Stimulated activated CD8-positive, alpha-beta memory T cell treated with anti-CD3 and anti-CD28 coated beads, Interleukin-15, amount 100 ng/mL, for 4 hours (primary cell): Measurements from ENCODE around the gene FMN2.
"Not testable (repeated sequence)": the region's sequence is repeated elsewhere in the genome, so short reads cannot be mapped to it uniquely, and the experiment has no call there.

Experiments used
- DNase-seq, 2 donors: peaks; one replicate each; pipeline ENCODE4 v3.0.0-alpha.2; 2020; ENCODE audit warnings: low read depth in 2 of 2

FMN2 gene

GRCh38 chr1:240310226-240310925 is 218.7 kb downstream of the FMN2 start:
- no peak for DNase-seq

DNA sequence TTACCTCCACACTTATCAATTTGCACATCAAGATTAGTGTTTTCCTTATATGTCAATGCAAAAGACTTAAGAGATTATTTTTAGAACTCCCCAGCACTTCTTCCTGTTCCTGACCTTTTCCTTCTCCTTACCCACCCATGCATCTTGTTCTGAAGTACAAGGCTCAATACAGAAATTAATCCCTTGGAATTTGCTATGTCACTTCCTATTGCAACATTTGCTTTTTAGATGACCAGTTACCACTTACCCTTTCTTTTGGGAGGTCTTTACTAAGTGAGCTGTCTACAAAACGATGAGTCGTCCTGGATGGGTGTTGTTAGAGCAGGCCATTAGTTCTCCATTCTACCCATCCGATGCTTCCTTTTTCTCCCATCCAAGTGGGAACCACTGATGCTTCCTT is 221.2 kb downstream of the FMN2 start:
- DNase-seq = no peak

GRCh38 chr1:240314845-240315801 is 223.4 kb downstream of the FMN2 start:
- DNase-seq = no peak

DNA sequence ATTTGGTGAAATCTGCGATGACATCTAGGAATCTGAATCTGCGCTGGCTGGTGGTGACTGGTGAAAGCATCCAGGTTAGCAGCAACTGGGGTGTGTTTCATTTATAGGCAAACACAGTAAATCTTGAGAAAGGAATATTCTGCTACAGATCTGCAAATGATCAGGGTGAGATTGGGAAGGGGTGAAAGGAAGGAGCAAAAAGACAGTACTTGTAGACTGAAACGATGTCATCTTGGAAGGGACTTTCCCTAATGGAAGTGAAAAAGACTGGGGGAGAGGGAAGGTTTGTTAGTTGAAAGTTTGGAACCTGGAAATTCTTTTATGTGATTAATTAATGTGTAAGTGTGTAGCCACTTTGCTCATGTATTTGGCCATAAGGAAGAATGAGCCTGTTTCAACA is 228.3 kb downstream of the FMN2 start:
- DNase-seq = no peak

- no peak for DNase-seq
Observed at GRCh38 chr1:240320659-240321058, 229.0 kb downstream of the FMN2 start.

DNA sequence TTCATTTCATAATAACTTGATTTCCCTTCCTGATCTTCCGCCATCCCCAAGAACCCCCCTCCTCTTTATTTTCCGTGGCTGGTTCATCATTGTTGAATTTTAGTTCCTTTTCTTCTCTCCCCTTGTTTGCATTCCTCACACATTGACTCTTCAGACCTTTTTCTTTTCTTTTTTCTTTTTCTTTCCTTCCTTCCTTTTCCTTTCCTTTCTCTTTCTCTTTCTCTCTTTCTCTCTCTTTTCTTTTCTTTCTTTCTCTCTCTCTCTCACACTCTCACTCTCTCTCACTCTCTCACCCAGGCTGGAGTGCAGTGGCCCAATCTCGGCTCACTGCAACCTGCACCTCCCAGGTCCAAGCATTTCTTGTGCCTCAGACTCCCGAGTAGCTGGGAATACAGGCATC is 231.3 kb downstream of the FMN2 start:
- no peak for DNase-seq

DNA sequence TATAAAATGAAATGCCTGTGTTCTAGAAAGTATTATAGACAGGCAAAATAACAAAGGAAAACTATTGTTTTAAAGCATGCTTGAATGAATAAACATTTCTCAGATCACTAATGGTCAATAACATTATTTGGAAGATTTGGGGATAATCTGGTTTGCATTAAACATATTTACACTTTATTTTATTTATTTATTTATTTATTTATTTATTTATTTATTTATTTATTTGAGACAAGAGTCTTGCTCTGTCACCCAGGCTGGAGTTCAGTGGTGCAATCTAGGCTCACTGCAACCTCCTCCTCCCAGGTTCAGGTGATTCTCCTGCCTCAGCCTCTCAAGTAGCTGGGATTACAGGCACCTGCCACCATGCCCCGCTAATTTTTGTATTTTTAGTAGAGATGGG is 236.7 kb downstream of the FMN2 start:
- not testable (repeated sequence) for DNase-seq

GRCh38 chr1:240329443-240329842 is 237.8 kb downstream of the FMN2 start:
- no peak for DNase-seq

- DNase-seq = no peak
Observed at GRCh38 chr1:240332672-240333071, 241.0 kb downstream of the FMN2 start.

GRCh38 chr1:240337781-240338180 is 246.1 kb downstream of the FMN2 start:
- DNase-seq = no peak

GRCh38 chr1:240338837-240339236 is 247.2 kb downstream of the FMN2 start:
- no peak for DNase-seq

DNA sequence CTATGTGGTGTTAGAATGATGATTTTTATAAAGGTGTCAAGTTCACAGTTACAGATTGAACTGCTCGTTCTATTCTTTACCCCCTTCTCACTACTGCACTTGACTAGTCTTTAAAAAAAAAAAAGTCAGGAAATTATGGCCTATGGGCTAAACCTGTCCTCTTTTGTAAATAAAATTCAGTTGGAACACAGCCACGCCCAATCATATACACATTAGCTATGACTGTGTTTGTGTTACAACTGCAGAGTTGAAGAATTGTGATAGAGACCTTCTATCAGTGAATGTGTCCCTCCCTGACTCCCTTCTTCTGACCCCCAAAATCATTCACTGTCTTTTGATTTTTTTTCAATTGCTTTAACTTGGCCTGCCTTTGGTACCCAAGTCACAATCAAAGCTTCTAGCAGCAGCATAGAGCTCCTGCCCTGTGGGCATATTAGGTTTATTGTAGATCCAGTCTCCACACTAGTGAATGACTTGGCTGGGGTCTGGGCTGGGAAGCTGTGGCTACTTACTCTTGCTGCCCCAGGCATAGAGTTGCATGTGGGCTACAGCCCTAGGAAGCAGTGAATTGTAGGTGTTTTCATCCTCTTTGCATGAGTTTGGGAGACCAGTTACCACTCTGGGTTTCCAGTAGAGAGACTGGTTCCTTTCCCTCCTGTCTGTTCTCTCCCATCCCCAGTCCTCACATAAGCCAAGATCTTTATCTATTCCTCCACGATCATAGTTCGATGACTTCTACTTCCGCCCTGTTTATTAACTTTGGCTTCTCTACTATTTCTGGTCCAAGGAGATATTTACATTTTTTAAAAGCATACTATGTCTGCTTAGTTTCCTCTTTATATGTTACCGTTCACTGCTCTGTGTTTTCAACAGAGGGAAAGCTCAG is 249.9 kb downstream of the FMN2 start:
- DNase-seq = no peak

DNA sequence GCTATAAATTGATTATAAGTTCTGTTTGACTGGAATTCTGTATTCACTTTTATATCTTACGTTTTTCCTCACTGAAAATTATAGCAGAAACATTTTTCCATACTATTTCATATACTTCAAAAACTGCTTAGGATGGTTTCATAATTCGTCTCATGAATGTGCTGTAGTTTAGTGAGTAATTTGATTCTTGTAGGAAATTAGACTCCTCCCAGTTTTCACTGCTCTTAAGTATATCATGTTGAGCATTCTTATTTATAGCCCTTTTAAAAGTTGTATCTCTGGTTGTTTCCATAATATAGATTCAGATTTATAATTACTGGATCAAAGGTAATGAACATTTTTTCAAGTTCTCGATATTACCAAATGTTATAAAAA is 250.6 kb downstream of the FMN2 start:
- no peak for DNase-seq

- no peak for DNase-seq
Observed at GRCh38 chr1:240343045-240343444, 251.4 kb downstream of the FMN2 start.

- DNase-seq = no peak
Observed at GRCh38 chr1:240343966-240344365, 252.3 kb downstream of the FMN2 start.

DNA sequence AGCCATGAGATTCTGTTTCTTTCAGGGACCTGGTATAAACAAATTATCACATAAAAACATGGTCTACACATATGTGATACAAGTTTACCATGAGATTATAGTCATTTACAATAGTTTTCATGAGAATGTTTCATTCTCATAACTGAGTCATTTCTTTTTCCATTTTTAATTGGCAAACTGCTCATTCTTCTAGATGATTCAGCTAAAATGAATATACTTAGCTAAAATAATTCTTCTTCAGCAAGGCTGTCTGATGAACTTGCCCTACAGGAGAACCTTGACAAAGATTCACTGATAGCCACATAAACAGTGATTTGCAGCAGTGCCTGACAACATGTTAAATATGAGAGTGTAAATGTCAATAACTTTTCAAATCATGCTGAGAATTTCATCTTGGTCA is 253.2 kb downstream of the FMN2 start:
- DNase-seq = no peak

DNA sequence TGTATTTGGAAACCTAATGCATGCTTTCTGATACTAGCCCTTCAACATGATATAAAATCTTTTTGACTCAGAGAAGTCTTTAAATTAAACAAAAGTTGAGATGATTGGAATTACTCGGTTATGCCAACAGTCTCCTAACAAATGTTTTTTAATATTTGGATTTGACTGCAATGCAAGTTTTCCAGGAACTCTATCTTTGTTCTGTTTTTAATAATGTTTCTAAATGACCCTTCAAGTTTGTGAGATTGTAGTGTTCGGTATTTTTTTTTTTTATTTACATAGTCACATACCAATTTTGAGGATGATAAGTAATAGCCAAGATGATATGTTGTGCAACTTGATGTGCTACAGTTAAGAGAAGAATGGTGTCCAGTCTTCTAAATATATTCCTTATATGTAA is 258.0 kb downstream of the FMN2 start:
- no peak for DNase-seq

GRCh38 chr1:240350910-240351331 is 259.2 kb downstream of the FMN2 start:
- no peak for DNase-seq

GRCh38 chr1:240351690-240352089 is 260.0 kb downstream of the FMN2 start:
- DNase-seq = no peak

GRCh38 chr1:240352769-240353168 is 261.1 kb downstream of the FMN2 start:
- no peak for DNase-seq

GRCh38 chr1:240356568-240356967 is 264.9 kb downstream of the FMN2 start:
- DNase-seq = no peak

- no peak for DNase-seq
Observed at GRCh38 chr1:240362046-240362445, 270.4 kb downstream of the FMN2 start.
